Fibroblast of villous mesenchyme (primary cell): Measurements from ENCODE around the gene NCDN. TPM values are rescaled to one million over a fixed set of nuclear protein-coding genes. Genes with fewer than 3 reads are reported as not detected.

ENCODE experiments used
- DNase-seq: peaks from one replicate; pipeline ENCODE4 v3.0.0-alpha.2; 2010; ENCODE audit warnings: low read depth
- H3K4me3 ChIP-seq: 2 replicates; pipeline ENCODE4 v1.5.1; 2011; ENCODE audit warnings: low read depth, mild to moderate bottlenecking, low read length
- CTCF ChIP-seq: IDR thresholded peaks from 2 replicates; pipeline ENCODE4 v1.5.1; 2012; ENCODE audit warnings: low read depth, mild to moderate bottlenecking, low read length; ENCODE audit not compliant: insufficient read depth
- total RNA-seq: library from RNA; depleted of rRNA; stranded (reverse); fragments of >200 nt; gene quantifications from 2 replicates; pipeline ENCODE4 v1.2.3, GENCODE V29; 2012

The NCDN gene
- total RNA-seq, 1 donor: 21.6 TPM

GRCh38 chr1:35615440-35615839 lies 57.8 kb downstream of the NCDN start:
- no peak for TF ChIP-seq CTCF
- no peak for DNase-seq

More at GRCh38 chr1:35615440-35615839, 57.8 kb downstream of the NCDN start:
- H3K4me3 ChIP-seq: no peak overlapping the region

Other genes with a start within 250 kb of the NCDN start
- gene KIAA0319L, start 396 bp upstream of the NCDN start, total RNA-seq: 45.1 and 63.0 TPM in 2 replicates
- under 0.01 and 0.32 TPM in 2 replicates for gene TFAP2E, start 15.5 kb downstream of the NCDN start, total RNA-seq
- 20.6 and 21.2 TPM in 2 replicates for gene PSMB2, start 83.7 kb downstream of the NCDN start, total RNA-seq
- 14.5 and 19.9 TPM in 2 replicates for gene C1orf216, start 161.1 kb downstream of the NCDN start, total RNA-seq
- gene CLSPN, start 212.2 kb downstream of the NCDN start, total RNA-seq: 10.4 and 10.6 TPM in 2 replicates